ENCODE results near the gene GLIS2. TPM values are rescaled to one million over a fixed set of nuclear protein-coding genes. Genes with fewer than 3 reads are reported as not detected.

Gene GLIS2
- total RNA-seq, 1 experiment from 2014 or later, result 22.1 TPM

DNA sequence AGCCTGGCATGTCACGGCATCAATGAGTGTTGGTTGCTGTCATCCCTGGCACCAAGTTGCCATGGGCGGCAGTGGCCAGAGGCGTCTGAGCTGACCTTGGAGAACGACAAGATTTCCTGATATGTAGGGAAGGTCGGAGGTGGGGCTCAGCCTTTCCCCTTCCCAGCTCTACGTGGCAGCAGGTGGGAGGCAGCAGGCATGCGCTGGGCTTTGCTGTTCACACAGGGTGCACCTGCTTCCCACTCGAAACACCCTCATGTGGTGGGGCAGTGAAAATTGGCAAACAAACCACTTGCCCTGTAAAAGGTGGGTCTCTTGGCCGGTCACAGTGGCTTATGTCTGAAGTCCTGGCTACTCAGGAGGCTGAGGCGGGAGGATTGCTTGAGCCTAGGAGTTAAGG lies 30.7 kb upstream of the GLIS2 start:
- DNase-seq, result no peak
- H3K4me1 Mint-ChIP-seq (ENCODE audit: low read depth, unreplicated experiment), result peaks cover 20% of the 10 kb centered on the region
- TF ChIP-seq, protein P1, sequence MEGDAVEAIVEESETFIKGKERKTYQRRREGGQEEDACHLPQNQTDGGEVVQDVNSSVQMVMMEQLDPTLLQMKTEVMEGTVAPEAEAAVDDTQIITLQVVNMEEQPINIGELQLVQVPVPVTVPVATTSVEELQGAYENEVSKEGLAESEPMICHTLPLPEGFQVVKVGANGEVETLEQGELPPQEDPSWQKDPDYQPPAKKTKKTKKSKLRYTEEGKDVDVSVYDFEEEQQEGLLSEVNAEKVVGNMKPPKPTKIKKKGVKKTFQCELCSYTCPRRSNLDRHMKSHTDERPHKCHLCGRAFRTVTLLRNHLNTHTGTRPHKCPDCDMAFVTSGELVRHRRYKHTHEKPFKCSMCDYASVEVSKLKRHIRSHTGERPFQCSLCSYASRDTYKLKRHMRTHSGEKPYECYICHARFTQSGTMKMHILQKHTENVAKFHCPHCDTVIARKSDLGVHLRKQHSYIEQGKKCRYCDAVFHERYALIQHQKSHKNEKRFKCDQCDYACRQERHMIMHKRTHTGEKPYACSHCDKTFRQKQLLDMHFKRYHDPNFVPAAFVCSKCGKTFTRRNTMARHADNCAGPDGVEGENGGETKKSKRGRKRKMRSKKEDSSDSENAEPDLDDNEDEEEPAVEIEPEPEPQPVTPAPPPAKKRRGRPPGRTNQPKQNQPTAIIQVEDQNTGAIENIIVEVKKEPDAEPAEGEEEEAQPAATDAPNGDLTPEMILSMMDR (IDR thresholded peaks at IDR 0.05; ENCODE audit: unreplicated experiment), result no peak
- H3K27me3 Mint-ChIP-seq (ENCODE audit: unreplicated experiment), result no peaks in the 10 kb centered on the region
- peaks cover under 1% of the 10 kb centered on the region for H3K36me3 Mint-ChIP-seq (ENCODE audit: insufficient read depth, unreplicated experiment)
- CTCF ChIA-PET, result interaction anchor here (0.9 kb wide), 1 partner anchor 45 kb away, joined by 3 read pairs; no protein-coding TSS in a partner anchor
- no peaks in the 10 kb centered on the region for H3K9me3 Mint-ChIP-seq (ENCODE audit: low read depth, unreplicated experiment)
- BruUV-seq (replicated peaks), result no TSS peak
- H3K4me3 Mint-ChIP-seq (ENCODE audit: low read depth, unreplicated experiment), result no peak overlapping the region
- intact Hi-C loops (cut with micrococcal nuclease; ENCODE audit: unreplicated experiment), result no loop called here
- H3K27ac Mint-ChIP-seq (ENCODE audit: unreplicated experiment), result no peak overlapping the region

DNA sequence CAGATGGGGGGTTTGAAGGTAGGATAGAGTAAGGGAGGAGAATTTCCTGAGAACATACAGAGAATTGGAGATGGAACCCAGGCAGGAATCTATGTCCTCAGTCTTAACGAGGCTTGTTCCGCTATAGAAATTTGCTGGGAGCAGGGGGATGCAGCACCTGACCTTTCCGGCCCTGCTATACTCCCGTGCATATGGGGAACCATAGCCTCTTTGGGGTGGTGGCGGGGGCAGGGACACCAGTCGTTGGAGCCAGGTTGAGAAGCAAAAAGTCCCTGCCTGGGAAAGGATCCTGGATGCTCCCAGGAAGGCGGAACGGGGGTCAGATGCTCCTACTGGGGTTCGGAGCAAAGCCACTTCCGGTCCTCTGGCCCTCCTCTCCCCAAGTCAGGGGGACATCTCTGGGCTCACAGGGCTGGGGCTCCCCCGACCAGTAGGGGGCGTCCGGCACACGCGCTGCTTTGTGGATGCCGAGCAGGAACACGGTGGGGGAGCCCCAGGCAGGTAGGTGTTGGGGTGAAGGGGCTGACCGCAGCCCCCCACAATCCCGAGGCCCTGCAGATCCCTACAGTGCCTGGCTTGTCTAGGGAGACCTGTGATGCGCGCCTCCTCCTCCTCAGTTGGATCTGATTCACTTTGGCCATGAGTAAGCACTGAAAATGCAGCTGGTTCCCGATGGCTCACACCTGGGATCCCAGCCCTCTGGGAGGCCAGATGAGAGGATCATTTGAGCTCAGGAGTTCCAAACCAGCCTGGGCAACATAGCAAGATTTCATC lies 27.5 kb upstream of the GLIS2 start:
- TF ChIP-seq, protein P1 (IDR thresholded peaks at IDR 0.05; ENCODE audit: unreplicated experiment), result peak; percentile 96
- Mint-ChIP-seq H3K27me3 (ENCODE audit: unreplicated experiment) (no peaks in the 10 kb centered on the region), H3K27ac (ENCODE audit: unreplicated experiment) (peak overlapping the region; percentile 30), H3K4me3 (ENCODE audit: low read depth, unreplicated experiment) (no peak overlapping the region), H3K36me3 (ENCODE audit: insufficient read depth, unreplicated experiment) (peaks cover 6% of the 10 kb centered on the region), H3K4me1 (ENCODE audit: low read depth, unreplicated experiment) (peaks cover 42% of the 10 kb centered on the region), H3K9me3 (ENCODE audit: low read depth, unreplicated experiment) (no peaks in the 10 kb centered on the region)
- BruUV-seq (replicated peaks), result no TSS peak
- intact Hi-C loops (cut with micrococcal nuclease; ENCODE audit: unreplicated experiment), result loop anchor here (1.0 kb wide), 1 partner anchor 42 kb away; no protein-coding TSS in a partner anchor
- CTCF ChIA-PET, result interaction anchor here (0.5 to 3.4 kb wide), 11 partner anchors 10 to 275 kb away, joined by 3 to 89 read pairs (median 5); partner anchors contain the start of genes PAM16 and TFAP4
- DNase-seq, result peak; percentile 93

DNA sequence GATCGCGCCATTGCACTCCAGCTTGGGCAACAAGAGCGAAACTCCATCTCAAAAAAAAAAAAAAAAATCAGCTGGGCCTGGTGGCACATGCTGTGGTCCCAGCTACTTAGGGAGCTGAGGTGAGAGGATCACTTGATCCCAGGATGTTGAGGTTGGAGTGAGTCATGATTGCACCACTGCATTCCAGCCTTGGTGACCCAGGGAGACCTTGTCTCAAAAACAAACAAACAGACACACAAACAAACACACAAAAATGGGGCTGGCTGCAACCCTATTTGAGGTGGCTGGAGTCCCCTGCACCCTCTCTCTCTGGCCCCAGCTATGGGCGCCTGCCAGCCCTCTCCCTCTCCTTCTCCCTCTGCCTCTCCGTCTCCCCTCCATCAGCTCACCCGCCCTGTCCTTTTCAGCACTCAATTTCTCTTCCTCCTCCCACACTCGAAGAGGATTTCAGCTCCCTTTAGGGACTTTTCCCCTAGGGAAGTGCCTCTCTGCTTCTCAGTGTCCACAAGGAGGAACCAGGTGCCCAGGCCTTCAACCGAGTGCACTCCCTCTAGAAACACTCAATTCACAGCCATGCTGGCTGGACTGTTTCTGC lies 25.5 kb upstream of the GLIS2 start:
- intact Hi-C loops (cut with micrococcal nuclease; ENCODE audit: unreplicated experiment), result no loop called here
- CTCF ChIA-PET, result interaction anchor here (0.7 to 3.4 kb wide), 12 partner anchors 8 to 515 kb away, joined by 3 to 89 read pairs (median 6); partner anchors contain the start of genes PAM16 and TFAP4
- Mint-ChIP-seq H3K4me1 (ENCODE audit: low read depth, unreplicated experiment) (peaks cover 34% of the 10 kb centered on the region), H3K36me3 (ENCODE audit: insufficient read depth, unreplicated experiment) (peaks cover 6% of the 10 kb centered on the region), H3K9me3 (ENCODE audit: low read depth, unreplicated experiment) (no peaks in the 10 kb centered on the region), H3K4me3 (ENCODE audit: low read depth, unreplicated experiment) (peak overlapping the region; percentile 12), H3K27ac (ENCODE audit: unreplicated experiment) (peak overlapping the region; percentile 78), H3K27me3 (ENCODE audit: unreplicated experiment) (no peaks in the 10 kb centered on the region)
- no TSS peak for BruUV-seq (replicated peaks)
- TF ChIP-seq, protein P1 (IDR thresholded peaks at IDR 0.05; ENCODE audit: unreplicated experiment), result no peak
- DNase-seq, result peak; percentile 65

DNA sequence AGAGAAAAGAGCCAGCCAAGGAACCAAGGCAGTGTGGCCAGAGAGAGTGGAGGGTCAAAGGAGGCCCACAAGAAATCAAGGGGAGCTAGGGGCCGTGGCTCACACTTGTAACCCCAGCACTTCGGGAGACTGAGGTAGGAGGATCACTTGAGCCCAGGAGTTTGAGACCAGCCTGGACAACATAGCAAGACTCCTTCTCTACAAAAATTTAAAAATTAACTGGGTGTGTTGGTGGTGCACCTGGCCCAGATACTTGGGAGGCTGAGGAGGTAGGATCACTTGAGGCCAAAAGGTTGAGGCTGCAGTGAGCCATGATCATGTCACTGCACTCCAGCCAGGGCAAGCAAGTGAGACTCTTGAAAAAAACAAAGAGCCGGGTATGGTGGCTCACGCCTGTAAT lies 24.2 kb upstream of the GLIS2 start:
- no peak overlapping the region for H3K4me3 Mint-ChIP-seq (ENCODE audit: low read depth, unreplicated experiment)
- H3K27ac Mint-ChIP-seq (ENCODE audit: unreplicated experiment), result peak overlapping the region; percentile 50
- no peak for DNase-seq
- CTCF ChIA-PET, result interaction anchor here (0.5 kb wide), 1 partner anchor 12 kb away, joined by 3 read pairs; no protein-coding TSS in a partner anchor
- TF ChIP-seq, protein P1 (IDR thresholded peaks at IDR 0.05; ENCODE audit: unreplicated experiment), result no peak
- H3K9me3 Mint-ChIP-seq (ENCODE audit: low read depth, unreplicated experiment), result no peaks in the 10 kb centered on the region
- H3K36me3 Mint-ChIP-seq (ENCODE audit: insufficient read depth, unreplicated experiment), result peaks cover 6% of the 10 kb centered on the region
- intact Hi-C loops (cut with micrococcal nuclease; ENCODE audit: unreplicated experiment), result no loop called here
- BruUV-seq (replicated peaks), result no TSS peak
- no peaks in the 10 kb centered on the region for H3K27me3 Mint-ChIP-seq (ENCODE audit: unreplicated experiment)
- H3K4me1 Mint-ChIP-seq (ENCODE audit: low read depth, unreplicated experiment), result peaks cover 34% of the 10 kb centered on the region
